Femur (tissue), 1 donor: Measurements from ENCODE around the gene EME1.
"Not testable (repeated sequence)": the region's sequence is repeated elsewhere in the genome, so short reads cannot be mapped to it uniquely, and the experiment has no call there.

Experiments used
- DNase-seq: peaks from one replicate; pipeline ENCODE4 v3.0.0-alpha.2; 2017

The EME1 gene

DNA sequence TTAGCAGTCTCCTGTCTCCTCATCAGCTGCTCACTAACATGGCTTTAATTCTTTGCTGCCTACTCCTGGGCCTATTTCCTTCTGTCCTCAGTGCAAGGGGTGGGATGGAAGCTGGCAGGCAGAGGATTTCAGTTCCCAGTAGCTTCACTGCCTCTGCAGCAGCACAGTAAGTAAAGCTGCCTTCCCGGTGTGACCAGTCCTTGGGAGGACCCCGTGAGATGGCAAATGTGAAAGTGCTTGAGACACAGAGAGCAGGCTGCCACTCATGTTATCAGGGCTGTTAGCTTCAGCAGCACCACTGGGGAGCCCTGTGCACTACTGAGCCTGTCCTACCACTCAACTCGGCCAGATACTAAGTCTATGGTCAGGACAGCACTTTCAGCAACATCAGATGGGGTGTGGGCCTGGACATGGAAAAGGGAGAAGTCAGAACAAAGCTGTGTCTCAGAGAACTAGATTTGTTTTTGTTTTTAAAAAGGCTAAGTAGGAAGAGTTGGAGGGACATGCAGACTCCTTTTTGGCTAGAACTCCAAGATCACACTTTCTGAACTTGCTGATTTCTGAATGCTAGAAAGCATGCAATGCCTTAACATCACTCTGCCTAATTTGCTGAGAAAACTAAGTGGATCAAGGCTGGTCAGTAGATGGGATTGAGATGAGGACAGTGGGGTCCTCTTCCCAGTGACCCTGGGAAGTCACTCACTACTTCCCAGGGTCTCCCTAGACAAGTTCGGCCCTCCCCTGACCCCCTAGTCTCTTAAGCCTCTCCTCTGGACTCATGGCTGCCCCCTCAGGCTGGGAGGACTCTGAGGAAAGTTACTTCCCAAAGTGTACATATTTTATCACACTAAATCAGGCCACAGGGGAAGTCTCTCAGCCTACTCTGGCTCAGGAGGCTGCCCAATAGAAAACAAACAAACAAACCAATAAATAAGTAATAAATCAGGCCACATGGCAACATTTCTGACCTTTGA is 54.1 kb downstream of the EME1 start:
- DNase-seq = no peak

DNA sequence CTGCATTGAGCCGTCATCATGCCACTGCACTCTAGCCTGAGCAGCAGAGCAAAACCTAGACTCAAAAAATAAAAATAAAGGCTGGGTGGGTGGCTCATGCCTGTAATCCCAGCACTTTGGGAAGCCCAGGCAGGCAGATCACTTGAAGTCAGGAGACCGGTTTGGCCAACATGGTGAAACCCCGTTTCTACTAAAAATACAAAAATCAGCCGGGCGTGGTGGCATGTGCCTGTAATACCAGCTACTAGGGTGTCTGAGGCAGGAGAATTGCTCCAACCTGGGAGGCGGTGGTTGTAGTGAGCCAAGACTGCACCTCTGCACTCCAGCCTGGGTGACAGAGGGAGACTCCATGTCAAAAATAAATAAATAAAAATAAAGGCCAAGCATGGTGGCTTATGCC is 55.1 kb downstream of the EME1 start:
- not testable (repeated sequence) for DNase-seq

DNA sequence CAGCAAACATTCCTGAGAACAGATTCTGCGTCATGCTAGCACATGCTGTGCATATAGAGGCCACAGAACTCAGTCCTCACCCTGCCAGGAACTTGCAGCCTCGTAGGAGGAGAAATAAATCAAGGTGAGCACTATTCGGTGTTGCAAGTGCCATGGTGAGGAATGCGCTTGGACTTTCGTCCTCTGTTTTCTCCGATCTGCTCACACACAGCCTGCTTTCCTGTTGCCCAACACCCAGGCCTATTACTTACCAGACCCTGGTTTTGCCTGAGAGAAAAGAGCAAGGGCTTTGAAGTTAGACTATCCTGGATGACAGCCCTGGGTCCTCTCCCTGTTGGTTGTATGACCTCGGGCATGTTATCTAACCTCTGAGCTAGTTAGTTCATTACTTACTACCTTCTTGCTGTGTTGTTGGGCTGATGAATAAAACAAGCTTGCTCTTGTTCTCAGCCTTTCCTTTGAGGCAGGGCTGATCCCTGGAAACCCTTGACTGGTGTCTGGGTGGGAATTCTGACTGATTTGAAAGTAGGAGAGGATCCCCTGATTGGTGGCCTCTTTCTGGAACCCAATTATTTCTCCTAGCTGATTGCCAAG is 55.9 kb downstream of the EME1 start:
- no peak for DNase-seq

DNA sequence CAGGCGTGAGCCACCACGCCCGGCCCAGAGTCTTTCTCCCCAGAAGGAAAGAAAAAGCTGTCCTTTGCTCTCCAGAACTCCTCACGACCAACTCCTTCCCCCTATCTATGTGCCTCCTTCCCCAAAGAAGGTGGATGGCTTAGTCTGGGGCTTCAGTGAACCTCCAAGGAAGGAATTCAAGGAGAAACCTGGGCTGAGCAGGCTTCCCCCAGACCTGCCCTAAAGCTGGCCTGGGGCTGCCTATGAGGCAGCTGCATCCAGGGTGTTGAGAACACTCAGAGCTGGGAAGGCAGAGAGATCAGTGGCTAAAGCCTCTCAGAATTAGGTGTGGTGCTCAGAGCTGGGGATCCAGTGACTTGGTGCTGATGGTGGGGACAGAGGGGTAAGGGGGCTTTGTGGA is 56.8 kb downstream of the EME1 start:
- no peak for DNase-seq
